OCI-LY3 (cell line): ENCODE results near the gene KHDC4.

Experiments
- H2AFZ ChIP-seq: fragments of 200-600, 300-600 bp; shearing (Covaris generic); 2 replicates; pipeline ENCODE4 v1.6.0; 2014; ENCODE audit warnings: antibody characterized with exemption, low read depth, low read length
- H3K27ac ChIP-seq: fragments of 200-600, 300-600 bp; sonication (generic); 2 replicates; pipeline ENCODE4 v1.5.1; 2014; ENCODE audit warnings: mild to moderate bottlenecking, low read length, moderate library complexity, mixed read lengths
- H3K27me3 ChIP-seq: fragments of 200-600, 300-600 bp; sonication (generic); 2 replicates; pipeline ENCODE4 v1.6.1; 2014; ENCODE audit warnings: low read depth, low read length, mixed read lengths
- H3K36me3 ChIP-seq: fragments of 200-600, 300-600 bp; sonication (generic); replicated peaks from 2 replicates; pipeline ENCODE3; 2014; ENCODE audit warnings: low read depth, low read length, mixed read lengths
- H3K4me1 ChIP-seq: fragments of 300-600, 200-600 bp; sonication (generic); 2 replicates; pipeline ENCODE4 v1.6.1; 2014; ENCODE audit warnings: low read length, mixed read lengths
- H3K4me2 ChIP-seq: fragments of 200-600, 300-600 bp; sonication (generic); 2 replicates; pipeline ENCODE4 v1.6.1; 2014; ENCODE audit warnings: low read length, mixed read lengths
- H3K4me3 ChIP-seq: fragments of 300-600, 200-600 bp; sonication (generic); 2 replicates; pipeline ENCODE4 v1.5.1; 2014; ENCODE audit warnings: antibody characterized with exemption, mild to moderate bottlenecking, low read length, moderate library complexity
- H3K79me2 ChIP-seq: fragments of 300-600, 200-600 bp; shearing (Covaris generic); 2 replicates; pipeline ENCODE4 v1.6.1; 2014; ENCODE audit warnings: mild to moderate bottlenecking, low read length, mixed read lengths
- H3K9ac ChIP-seq: fragments of 300-600, 200-600 bp; shearing (Covaris generic); 2 replicates; pipeline ENCODE4 v1.6.0; 2014; ENCODE audit warnings: mild to moderate bottlenecking, low read length, moderate library complexity
- H3K9me3 ChIP-seq: fragments of 200-600, 300-600 bp; shearing (Covaris generic); 2 replicates; pipeline ENCODE4 v1.6.1; 2014; ENCODE audit warnings: low read length, mixed read lengths; ENCODE audit not compliant: insufficient read depth
- H4K20me1 ChIP-seq: fragments of 200-600, 300-600 bp; sonication (generic); 2 replicates; pipeline ENCODE4 v1.6.1; 2016; ENCODE audit warnings: low read length, mixed read lengths; ENCODE audit not compliant: insufficient read depth
- CTCF ChIP-seq: fragments of 200-600, 300-600 bp; sonication (generic); IDR thresholded peaks from 2 replicates; pipeline ENCODE4 v1.5.1; 2014; ENCODE audit warnings: antibody characterized with exemption, low read length, low read depth
- EZH2phosphoT487 ChIP-seq: fragments of 200-600 bp; shearing (Covaris generic); IDR thresholded peaks from 2 replicates; pipeline ENCODE4 v1.6.1; 2018; ENCODE audit warnings: antibody characterized with exemption, mixed run types, low read depth

Gene KHDC4

GRCh38 chr1:155940993-155941844, 7.0 kb upstream of the KHDC4 start, which contains the start of gene RXFP4:
RXFP4 (plus strand) TSS chr1:155941638; CDS start chr1:155941710, 72 bp downstream.
- H3K9me3 ChIP-seq, result no peaks in the 10 kb centered on the region
- no peak for TF ChIP-seq CTCF
- no peak for TF ChIP-seq EZH2phosphoT487
- no peaks in the 10 kb centered on the region for H3K27me3 ChIP-seq
- H3K36me3 ChIP-seq, result peaks cover 3% of the 10 kb centered on the region
- H3K4me3 ChIP-seq, result no peak within 1 kb of the TSS
- peak within 1 kb of the TSS; percentile 30 for H3K4me2 ChIP-seq
- H4K20me1 ChIP-seq, result no peaks in the 10 kb centered on the region
- H3K9ac ChIP-seq, result peak within 1 kb of the TSS; percentile 30; the same call in 1 of the 2 replicates
- peaks cover 71% of the 10 kb centered on the region for H3K4me1 ChIP-seq
- no peaks in the 10 kb centered on the region; the same call in 1 of the 2 replicates for H3K79me2 ChIP-seq
- H2AFZ ChIP-seq, result 0 out of 2 replicates have a peak within 1 kb of the TSS, but pooled peaks have one; percentile 16
- H3K27ac ChIP-seq, result peak within 1 kb of the TSS; percentile 92

- Histone ChIP-seq H3K36me3 (peaks cover 3% of the 10 kb centered on the region), H2AFZ (0 out of 2 replicates have a peak overlapping the region, but pooled peaks have one; percentile 16), H3K79me2 (no peaks in the 10 kb centered on the region; the same call in 1 of the 2 replicates), H3K9ac (peak overlapping the region; percentile 30; the same call in 1 of the 2 replicates), H3K9me3 (no peaks in the 10 kb centered on the region), H3K27me3 (no peaks in the 10 kb centered on the region), H3K4me1 (peaks cover 66% of the 10 kb centered on the region), H4K20me1 (no peaks in the 10 kb centered on the region), H3K4me2 (peak overlapping the region; percentile 30), H3K27ac (peak overlapping the region; percentile 71), H3K4me3 (no peak overlapping the region)
- TF ChIP-seq CTCF (no peak), EZH2phosphoT487 (no peak)
Observed at GRCh38 chr1:155940482-155940992, 6.3 kb upstream of the KHDC4 start.

- Histone ChIP-seq H3K27ac (no peak overlapping the region; the same call in 1 of the 2 replicates), H3K36me3 (peaks cover 6% of the 10 kb centered on the region)
Observed at GRCh38 chr1:155938220-155938627, 4.0 kb upstream of the KHDC4 start.

More at GRCh38 chr1:155938220-155938627, 4.0 kb upstream of the KHDC4 start:
- Histone ChIP-seq H3K4me3 (no peak overlapping the region), H3K4me2 (no peak overlapping the region), H3K79me2 (peaks cover 16% of the 10 kb centered on the region), H2AFZ (no peak overlapping the region), H3K9ac (no peak overlapping the region), H3K27me3 (no peaks in the 10 kb centered on the region), H4K20me1 (no peaks in the 10 kb centered on the region; the same call in 1 of the 2 replicates), H3K9me3 (no peaks in the 10 kb centered on the region), H3K4me1 (peaks cover 43% of the 10 kb centered on the region)
- TF ChIP-seq CTCF, result peak; percentile 97
- TF ChIP-seq EZH2phosphoT487, result no peak
